NCI-H187 (cell line): ENCODE measurements around the gene PYDC2.

ENCODE experiments used
- DNase-seq, 2 experiments: peaks; one replicate each; lab custom pipeline; 2025; lab: John Stamatoyannopoulos, UW

Gene PYDC2

GRCh38 chr3:191461113-191461595 is at the start of gene PYDC2:
Gene PYDC2, plus strand, starts transcription at chr3:191461163. Its CDS starts 0 bp downstream, at chr3:191461163.
- no peak for DNase-seq

- DNase-seq = no peak
Measured at GRCh38 chr3:191412759-191413158, 48.2 kb upstream of the PYDC2 start.

DNA sequence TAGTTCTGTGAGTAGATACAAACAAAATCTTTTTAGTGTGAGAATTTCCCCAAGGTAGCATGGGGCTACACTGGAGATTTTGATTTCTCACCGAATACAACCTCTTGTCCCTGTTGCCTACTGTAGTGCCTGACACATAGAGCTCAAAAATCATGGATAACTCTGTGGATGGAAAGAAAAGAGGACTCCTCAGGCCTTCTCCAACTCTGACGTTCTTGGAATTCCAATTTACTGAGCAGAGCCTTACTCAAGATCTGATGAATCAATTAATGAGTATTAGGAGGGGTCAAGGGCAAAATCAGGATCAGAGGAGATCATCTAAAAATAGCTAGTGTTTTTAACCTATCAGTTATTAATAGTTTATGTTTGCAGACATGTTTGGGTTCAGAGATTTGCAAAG is 46.7 kb upstream of the PYDC2 start:
- no peak for DNase-seq

DNA sequence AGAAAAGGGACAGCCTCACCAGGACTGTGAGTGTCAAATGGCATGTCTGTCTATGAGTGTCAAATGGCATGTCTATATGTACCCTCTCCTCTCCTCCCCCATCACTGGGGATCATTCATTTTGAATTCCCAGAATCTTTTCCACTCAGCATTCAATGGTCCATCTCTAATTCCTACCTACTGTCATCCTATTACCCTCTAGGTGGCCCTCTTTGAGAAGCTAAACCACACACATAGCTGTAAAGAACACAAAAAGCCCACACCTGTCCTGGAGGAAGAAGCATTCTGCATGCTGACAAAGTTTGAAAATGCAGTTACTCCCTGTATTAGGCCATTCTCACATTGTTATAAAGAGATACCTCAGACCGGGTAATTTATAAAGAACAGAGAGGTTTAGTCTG is 46.2 kb upstream of the PYDC2 start:
- DNase-seq = no peak

DNA sequence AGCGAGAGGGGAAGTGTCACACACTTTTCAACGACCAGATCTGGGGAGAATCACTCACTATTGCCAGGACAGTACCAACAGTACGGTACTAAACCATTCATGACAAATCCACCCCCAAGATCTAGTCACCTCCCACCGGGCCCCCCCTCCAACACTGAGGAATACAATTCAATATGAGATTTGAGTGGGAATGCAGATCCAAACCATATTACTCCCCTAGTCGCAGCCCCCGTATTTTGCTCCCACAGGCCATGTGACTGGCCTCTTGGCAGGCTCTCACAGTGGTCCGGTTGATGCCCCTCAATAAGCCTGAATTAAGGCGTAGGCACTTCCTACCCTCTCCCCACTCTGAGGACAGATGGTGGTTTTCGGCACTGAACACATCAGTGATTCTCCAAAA is 45.4 kb upstream of the PYDC2 start:
- DNase-seq = no peak

GRCh38 chr3:191417457-191417729 is 43.6 kb upstream of the PYDC2 start:
- no peak for DNase-seq

DNA sequence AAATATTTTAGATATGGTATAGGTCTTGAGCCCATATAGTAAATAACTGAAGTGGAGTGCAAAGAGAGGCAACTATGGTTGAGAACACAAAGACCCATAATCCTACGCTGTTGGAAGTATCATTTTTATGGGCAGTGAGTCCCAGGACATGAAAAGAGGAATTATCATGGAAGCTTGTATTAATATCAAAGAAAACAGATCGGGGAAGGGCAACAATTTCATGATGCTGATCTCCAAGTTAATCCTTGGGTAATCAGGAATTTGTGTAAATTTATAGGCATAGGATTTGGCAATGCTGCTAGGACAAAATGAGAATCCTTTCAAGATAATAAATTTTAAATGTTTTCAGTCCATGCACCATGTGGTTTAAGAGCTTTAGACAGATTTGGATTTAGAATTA is 40.2 kb upstream of the PYDC2 start:
- DNase-seq = no peak

- no peak for DNase-seq
Measured at GRCh38 chr3:191424881-191425280, 36.1 kb upstream of the PYDC2 start.

DNA sequence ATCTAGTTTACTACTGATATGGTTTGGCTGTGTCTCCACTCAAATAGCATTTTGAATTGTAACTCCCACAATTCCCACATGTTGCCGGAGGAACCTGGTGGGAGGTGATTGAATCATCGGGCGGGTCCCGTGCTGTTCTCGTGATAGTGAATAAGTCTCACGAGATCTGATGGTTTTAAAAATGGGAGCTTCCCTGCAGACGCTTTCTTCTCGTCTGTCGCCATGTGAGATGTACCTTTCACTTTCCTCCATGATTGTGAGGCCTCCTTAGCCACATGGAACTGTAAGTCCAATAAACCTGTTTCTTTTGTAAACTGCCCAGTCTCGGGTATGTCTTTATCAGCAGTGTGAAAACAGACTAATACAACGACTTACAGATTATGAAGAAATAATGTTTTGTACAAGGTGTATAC is 35.6 kb upstream of the PYDC2 start:
- DNase-seq = no peak

GRCh38 chr3:191426311-191426710 is 34.7 kb upstream of the PYDC2 start:
- DNase-seq = no peak

DNA sequence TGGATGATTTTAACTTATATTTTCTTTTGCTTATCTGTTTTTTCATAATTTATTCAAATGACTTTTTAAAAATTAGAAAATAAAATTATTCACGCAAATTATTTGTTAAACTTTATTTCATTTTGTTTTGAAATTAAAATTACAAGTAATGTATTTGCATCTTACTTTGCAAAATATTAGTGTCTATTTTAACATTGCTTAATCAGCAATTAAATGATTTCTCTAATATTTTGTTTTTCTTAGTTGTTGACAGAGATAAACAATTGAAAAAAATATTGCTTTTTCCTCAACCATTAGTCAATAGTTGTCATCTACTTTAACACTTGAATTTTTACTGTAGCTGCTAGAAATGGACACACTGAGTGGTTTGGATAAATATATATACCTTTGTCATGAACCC is 32.8 kb upstream of the PYDC2 start:
- no peak for DNase-seq

DNA sequence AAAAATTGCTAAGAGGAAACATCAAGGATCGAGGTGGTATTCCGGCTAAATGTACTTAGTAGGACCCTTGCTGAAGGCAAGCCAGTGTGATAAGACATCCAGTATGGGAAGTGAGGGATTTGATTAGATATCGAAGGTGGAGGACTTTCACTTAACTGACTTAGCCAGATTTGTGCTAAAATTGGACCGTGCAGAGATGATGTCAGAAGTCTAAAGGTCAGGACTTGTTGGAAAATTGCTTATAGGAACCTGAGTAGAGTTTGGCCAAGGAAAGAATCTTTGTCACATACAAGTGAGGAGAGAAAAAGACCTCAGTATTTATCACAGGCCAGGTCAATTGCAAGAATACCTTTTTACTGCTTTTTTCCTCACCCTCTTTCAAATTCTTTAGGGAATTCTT is 30.9 kb upstream of the PYDC2 start:
- DNase-seq = no peak

DNA sequence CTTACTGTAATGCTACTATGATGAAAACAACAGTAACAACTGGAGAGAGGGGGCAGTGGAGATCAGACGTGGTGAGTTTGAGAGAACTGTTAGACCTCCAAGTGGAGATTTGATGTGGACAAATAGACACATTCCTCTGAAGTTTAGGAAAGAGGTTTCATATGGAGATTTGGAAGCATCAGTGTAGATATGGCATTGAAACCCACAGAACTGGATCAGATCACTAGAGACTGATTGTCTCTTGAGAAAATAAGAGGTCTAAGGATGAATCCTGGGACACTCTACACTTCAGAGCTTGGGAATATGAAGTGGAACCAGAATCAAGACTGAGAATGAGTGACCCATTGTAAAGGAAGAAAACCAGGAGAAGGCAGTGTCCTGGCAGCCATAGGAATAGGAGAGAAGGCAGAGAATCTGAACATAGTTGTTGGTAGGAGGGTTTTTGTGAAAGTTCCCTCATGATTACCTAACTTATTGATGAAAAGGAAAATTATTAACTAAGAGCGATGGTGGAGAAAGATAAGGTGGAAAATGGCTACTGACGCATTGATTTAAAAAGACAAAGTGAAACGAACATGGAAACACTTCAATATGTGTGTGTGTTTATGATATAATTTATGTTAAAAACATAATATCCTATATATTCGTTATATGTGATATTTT is 29.7 kb upstream of the PYDC2 start:
- DNase-seq = no peak

- DNase-seq = no peak
Measured at GRCh38 chr3:191432162-191432561, 28.8 kb upstream of the PYDC2 start.

DNA sequence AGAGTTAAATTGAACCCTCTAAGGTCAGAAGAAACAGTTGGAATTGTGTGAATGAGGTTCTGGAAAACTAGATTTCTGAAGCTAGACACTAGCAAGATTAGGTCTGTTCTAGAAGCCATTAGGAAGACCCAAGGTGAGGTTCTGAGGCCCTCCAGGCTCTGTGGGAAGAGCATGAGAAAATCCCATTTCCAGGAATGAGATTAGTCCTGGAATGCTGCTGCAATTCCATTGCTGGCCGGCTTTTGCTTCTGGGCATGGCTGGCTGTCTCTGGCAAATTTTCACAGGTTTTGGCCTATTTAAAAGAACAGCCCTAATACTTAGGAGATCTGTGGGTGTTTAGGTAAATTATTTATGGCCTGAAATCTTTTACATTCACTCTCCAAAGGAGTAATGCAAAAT is 26.9 kb upstream of the PYDC2 start:
- no peak for DNase-seq

DNA sequence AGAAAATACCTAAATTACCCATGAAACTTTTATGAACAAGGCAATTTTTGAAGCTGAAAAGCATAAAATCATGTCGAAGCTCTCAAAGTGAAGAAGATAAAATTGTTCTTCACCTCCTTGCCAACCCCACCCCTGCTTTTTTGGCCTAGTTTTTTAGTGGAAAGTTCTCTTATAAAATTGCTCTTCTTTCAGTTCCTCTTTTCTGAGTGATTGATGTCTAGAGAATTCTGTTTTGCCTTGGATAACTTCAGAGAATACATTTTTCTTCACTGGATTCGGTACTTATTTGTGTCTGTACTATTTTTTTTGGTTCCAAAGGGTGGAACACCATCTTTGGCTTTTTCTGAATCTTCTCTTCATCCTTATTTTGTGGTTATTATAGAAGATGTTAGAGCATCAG is 25.0 kb upstream of the PYDC2 start:
- DNase-seq = no peak

GRCh38 chr3:191438150-191438814 is 22.7 kb upstream of the PYDC2 start:
- DNase-seq = no peak

DNA sequence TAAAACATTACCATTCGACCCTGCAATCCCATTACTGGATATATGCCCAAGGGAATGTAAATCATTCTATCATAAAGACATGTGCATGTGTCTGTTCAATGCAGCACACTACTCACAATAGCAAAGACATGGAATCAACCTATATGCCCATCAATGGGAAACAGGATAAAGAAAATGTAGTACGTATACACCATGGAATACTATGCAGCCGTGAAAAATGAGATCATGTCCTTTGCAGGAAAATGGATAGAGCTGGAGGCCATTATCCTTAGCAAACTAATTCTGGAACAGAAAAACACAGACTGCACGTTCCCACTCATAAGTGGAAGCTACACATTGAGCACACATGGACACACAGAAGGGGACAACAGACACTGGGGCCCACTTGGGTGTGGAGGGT is 20.4 kb upstream of the PYDC2 start:
- no peak for DNase-seq

DNA sequence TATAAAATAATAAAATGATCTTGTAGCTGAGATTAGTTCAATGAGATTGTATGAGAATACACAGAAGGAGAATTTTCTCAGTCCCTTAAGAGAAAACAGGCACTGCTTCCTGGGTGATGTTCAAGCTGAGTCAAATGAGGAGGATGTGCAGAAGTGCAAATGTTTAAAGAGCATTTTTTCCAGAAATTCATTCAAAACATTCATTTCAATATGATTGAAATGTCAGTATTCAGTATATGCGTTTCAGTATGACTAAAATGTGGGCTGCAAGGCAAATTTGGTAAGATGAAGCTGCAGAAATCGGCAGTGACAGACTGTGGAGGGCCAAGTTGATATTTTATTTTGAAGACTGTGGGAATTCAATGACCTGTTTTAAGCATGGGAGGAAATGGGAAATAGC is 19.3 kb upstream of the PYDC2 start:
- no peak for DNase-seq

DNA sequence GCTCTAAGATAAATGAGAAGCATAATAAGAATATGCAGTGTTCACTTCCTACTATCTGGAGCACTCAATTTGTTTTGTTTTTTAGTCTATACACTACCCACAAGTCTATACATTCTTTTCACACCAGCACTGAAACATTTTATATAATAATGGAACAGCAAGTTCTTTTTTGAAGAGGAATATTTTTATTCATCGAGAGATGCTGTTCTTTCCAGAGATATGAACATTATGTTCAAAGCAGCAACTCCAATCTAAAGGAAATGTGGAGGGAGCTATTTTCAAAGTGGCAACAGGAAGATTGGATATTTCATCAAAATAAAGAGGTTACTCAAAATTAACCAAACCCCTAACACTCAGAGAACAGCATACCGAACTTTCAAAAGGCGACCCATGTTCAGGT is 16.4 kb upstream of the PYDC2 start:
- no peak for DNase-seq

DNA sequence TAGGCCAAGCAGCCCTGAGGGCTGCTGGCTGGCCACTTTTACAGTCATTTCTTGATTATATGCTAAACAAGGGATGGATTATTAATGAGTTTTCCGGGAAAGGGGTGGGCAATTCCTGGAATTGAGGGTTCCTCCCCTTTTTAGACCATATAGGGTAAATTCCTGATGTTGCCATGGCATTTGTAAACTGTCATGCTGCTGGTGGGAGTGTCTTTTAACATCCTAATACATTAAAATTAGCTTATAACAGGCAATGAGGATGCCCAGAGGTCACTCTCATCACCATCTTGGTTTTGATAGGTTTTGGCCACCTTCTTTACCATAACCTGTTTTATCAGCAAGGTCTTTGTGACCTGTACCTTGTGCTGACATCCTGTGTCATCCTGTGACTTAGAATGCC is 11.7 kb upstream of the PYDC2 start:
- no peak for DNase-seq

- DNase-seq = no peak
Measured at GRCh38 chr3:191455257-191455952, 5.6 kb upstream of the PYDC2 start.

GRCh38 chr3:191460360-191460759 is 603 bp upstream of the PYDC2 start:
- DNase-seq = no peak

DNA sequence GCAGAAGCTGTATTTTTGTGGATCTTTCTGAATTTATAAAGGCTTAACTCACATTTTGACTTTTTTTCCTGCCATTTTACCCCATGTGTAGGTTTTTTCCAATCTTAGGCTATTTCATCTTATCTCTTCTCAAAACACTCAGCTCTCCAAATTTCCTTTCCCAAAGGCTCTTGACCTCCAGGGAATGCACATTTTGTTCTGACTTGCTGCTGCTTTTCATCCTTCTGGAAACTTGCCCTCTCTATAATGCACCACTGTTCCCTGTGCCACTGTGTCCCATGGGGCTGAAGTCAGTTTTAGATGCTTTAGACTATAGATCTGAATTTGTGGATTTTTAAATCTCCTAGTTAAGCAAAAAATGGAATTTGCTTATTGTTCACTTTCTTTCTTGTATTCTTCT is 9.1 kb downstream of the PYDC2 start:
- DNase-seq = no peak
